Astrocyte (in vitro differentiated cells and primary cell): ENCODE measurements around the gene SMIM44.

Experiments used
- EZH2 ChIP-seq: IDR thresholded peaks from 2 replicates; pipeline ENCODE4 v1.6.1; 2012; ENCODE audit warnings: mild to moderate bottlenecking, low read length, inconsistent platforms; ENCODE audit not compliant: insufficient read depth
- TF ChIP-seq, protein P1 (sequence below): IDR thresholded peaks from 2 replicates; pipeline ENCODE4 v1.5.1; 2011; ENCODE audit warnings: low read depth, mild to moderate bottlenecking, inconsistent platforms, low read length, moderate library complexity; ENCODE audit not compliant: insufficient read depth

DNA sequence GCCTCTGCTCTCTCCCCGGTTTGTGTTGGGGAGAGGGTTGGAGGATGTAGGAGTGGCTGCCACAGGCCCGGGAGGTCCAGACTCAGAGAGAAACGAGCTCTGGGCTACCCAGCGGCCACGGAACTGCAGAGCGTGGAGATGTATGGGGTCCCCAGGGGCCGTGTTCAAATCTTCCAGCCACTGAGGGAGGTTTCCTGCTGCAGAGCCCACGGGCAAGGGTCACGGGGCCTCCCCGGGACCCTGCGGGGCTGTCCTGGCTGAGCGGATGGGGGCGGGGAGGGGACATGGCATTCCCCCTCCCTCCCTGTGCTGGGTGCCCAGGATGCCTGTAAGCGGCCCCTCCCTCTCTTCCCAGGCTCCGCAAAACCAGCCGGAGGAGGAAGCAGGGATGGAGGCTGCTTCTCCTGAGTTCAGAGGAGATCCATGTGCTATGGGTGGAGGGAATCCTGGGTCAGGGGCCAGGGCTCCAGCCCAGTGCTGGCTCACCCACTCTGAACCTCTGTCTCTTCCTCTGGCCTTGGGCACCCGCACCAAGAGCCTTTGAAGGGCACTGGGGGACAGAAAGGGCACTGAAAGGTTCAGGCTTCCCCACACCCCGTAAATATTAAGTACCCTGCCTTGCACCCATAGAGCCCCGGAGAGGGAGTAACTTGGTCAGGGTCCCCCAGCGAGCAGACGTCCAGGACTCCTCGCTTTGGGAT, 25.6 kb downstream of the SMIM44 start:
- TF ChIP-seq, protein P1, sequence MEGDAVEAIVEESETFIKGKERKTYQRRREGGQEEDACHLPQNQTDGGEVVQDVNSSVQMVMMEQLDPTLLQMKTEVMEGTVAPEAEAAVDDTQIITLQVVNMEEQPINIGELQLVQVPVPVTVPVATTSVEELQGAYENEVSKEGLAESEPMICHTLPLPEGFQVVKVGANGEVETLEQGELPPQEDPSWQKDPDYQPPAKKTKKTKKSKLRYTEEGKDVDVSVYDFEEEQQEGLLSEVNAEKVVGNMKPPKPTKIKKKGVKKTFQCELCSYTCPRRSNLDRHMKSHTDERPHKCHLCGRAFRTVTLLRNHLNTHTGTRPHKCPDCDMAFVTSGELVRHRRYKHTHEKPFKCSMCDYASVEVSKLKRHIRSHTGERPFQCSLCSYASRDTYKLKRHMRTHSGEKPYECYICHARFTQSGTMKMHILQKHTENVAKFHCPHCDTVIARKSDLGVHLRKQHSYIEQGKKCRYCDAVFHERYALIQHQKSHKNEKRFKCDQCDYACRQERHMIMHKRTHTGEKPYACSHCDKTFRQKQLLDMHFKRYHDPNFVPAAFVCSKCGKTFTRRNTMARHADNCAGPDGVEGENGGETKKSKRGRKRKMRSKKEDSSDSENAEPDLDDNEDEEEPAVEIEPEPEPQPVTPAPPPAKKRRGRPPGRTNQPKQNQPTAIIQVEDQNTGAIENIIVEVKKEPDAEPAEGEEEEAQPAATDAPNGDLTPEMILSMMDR = no peak
- TF ChIP-seq EZH2 = no peak
